HL-60 (cell line): ENCODE results near the gene AK4.

Source experiments
- DNase-seq, 2 experiments: peaks; one replicate each; pipeline ENCODE4 v3.0.0-alpha.2; 2010 to 2020; ENCODE audit warnings: low read depth in 1 of 2, low spot score in 1 of 2
- H3K27ac ChIP-seq: fragments of 250-450 bp; sonication (Bioruptor Pico); replicated peaks from 2 replicates; pipeline ENCODE4 v1.5.1; 2020; ENCODE audit warnings: mild to moderate bottlenecking, moderate library complexity
- H3K27me3 ChIP-seq: fragments of 250-450 bp; sonication (Bioruptor Pico); 2 replicates; pipeline ENCODE4 v1.5.1; 2021; ENCODE audit warnings: mild to moderate bottlenecking, moderate library complexity; ENCODE audit not compliant: insufficient read depth, poor library complexity, severe bottlenecking
- H3K4me3 ChIP-seq: replicated peaks from 2 replicates; pipeline ENCODE4 v1.5.1; 2011; ENCODE audit warnings: mild to moderate bottlenecking, control low read depth, low read length; ENCODE audit not compliant: insufficient read depth
- CTCF ChIP-seq: IDR thresholded peaks from one replicate; pipeline ENCODE4 v1.5.1; 2011; ENCODE audit warnings: low read length, control low read depth, inconsistent platforms; ENCODE audit not compliant: insufficient read depth
- GABPA ChIP-seq: IDR thresholded peaks from 2 replicates; pipeline ENCODE4 v1.6.1; 2012; ENCODE audit warnings: low read depth
- POLR2AphosphoS5 ChIP-seq: IDR thresholded peaks from 2 replicates; pipeline ENCODE4 v1.6.1; 2012; ENCODE audit warnings: low read depth
- SPI1 ChIP-seq: IDR thresholded peaks from 2 replicates; pipeline ENCODE4 v1.6.1; 2012; ENCODE audit warnings: low read depth, mild to moderate bottlenecking, borderline replicate concordance
- TF ChIP-seq, protein P1 (sequence below): IDR thresholded peaks from 2 replicates; pipeline ENCODE4 v1.6.1; 2012; ENCODE audit warnings: low read depth; ENCODE audit not compliant: insufficient replicate concordance

The AK4 gene

GRCh38 chr1:65256860-65257708 is 109.1 kb downstream of the AK4 start:
- DNase-seq, result no peak
- no peak overlapping the region for H3K4me3 ChIP-seq
- TF ChIP-seq SPI1, result no peak
- no peak for TF ChIP-seq POLR2AphosphoS5
- TF ChIP-seq CTCF, result no peak
- TF ChIP-seq, protein P1, sequence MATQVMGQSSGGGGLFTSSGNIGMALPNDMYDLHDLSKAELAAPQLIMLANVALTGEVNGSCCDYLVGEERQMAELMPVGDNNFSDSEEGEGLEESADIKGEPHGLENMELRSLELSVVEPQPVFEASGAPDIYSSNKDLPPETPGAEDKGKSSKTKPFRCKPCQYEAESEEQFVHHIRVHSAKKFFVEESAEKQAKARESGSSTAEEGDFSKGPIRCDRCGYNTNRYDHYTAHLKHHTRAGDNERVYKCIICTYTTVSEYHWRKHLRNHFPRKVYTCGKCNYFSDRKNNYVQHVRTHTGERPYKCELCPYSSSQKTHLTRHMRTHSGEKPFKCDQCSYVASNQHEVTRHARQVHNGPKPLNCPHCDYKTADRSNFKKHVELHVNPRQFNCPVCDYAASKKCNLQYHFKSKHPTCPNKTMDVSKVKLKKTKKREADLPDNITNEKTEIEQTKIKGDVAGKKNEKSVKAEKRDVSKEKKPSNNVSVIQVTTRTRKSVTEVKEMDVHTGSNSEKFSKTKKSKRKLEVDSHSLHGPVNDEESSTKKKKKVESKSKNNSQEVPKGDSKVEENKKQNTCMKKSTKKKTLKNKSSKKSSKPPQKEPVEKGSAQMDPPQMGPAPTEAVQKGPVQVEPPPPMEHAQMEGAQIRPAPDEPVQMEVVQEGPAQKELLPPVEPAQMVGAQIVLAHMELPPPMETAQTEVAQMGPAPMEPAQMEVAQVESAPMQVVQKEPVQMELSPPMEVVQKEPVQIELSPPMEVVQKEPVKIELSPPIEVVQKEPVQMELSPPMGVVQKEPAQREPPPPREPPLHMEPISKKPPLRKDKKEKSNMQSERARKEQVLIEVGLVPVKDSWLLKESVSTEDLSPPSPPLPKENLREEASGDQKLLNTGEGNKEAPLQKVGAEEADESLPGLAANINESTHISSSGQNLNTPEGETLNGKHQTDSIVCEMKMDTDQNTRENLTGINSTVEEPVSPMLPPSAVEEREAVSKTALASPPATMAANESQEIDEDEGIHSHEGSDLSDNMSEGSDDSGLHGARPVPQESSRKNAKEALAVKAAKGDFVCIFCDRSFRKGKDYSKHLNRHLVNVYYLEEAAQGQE, result no peak
- TF ChIP-seq GABPA, result no peak
- H3K27me3 ChIP-seq, result peaks cover 31% of the 10 kb centered on the region
- no peak overlapping the region for H3K27ac ChIP-seq

DNA sequence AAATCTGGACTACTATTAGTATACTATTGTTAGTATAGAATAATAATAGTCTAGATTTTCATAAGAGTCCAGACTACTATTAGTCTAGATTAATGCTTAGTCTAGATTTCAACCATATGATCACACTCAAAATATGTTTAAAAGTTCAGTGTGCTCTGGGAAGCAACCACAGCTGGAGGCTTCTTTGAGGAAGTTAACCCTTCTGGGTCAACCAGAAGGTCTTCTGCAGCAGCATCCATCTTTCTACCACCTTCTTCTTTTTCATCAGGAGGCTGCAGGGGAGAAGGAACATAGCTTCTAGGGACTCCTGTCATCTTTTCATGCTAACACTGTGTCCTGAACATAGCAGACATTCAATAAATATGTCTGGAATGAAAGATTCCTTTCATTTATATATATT is 110.1 kb downstream of the AK4 start:
- Histone ChIP-seq H3K27ac (no peak overlapping the region), H3K4me3 (no peak overlapping the region), H3K27me3 (peaks cover 34% of the 10 kb centered on the region)
- TF ChIP-seq, protein P1, result no peak
- TF ChIP-seq CTCF (no peak), POLR2AphosphoS5 (no peak), SPI1 (no peak), GABPA (no peak)
- DNase-seq, result peak in 1 of 2 experiments; percentile 21

DNA sequence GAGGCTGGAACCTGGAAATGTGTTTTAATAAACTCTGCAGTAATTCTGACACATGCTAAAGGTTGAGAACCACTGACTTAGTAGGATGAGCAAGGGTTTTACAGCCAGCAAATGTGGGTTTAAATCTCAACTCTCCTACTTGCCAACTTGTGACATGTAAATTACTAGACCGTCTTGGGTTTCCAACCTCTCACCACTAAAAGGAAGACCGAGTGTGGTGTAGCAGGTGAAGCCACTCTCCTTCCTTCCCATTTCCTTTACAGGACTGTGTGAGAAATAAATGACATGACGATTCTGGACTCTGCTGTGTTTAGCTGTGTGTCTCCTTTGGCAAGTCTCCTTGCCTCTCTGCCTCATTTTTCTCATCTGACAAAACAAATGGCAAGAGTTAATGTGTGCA is 111.8 kb downstream of the AK4 start:
- TF ChIP-seq POLR2AphosphoS5, result no peak
- no peak for TF ChIP-seq GABPA
- no peak for TF ChIP-seq SPI1
- TF ChIP-seq, protein P1, result no peak
- TF ChIP-seq CTCF, result no peak
- Histone ChIP-seq H3K27me3 (peaks cover 39% of the 10 kb centered on the region), H3K27ac (no peak overlapping the region), H3K4me3 (no peak overlapping the region)
- DNase-seq, result no peak
